ENCODE measurements around the gene BTBD9.

- no peak for TF ChIP-seq CTCF (IDR thresholded peaks at IDR 0.05)
- no peak for TF ChIP-seq POLR2A (IDR thresholded peaks at IDR 0.05)
Observed at GRCh38 chr6:38170666-38171355, 468.9 kb downstream of the BTBD9 start.
